Liver (tissue), 9 donors: ENCODE measurements around the gene CD82. TPM values are rescaled to one million over a fixed set of nuclear protein-coding genes. Genes with fewer than 3 reads are reported as not detected.

Source experiments
- DNase-seq: peaks from one replicate; pipeline ENCODE4 v3.0.0-alpha.2; 2017; ENCODE audit warnings: low spot score
- H3K27ac ChIP-seq, 2 donors: one replicate each; pipeline ENCODE4 v1.7.0; 2013; ENCODE audit warnings: inconsistent platforms in 2 of 2, low read length in 2 of 2, control low read depth in 1 of 2, low read depth in 1 of 2, mild to moderate bottlenecking in 1 of 2
- H3K27me3 ChIP-seq, 4 donors: one replicate each; pipeline versions ENCODE4 v1.6.1 to v1.7.0; 2013; ENCODE audit warnings: low read length in 3 of 4, inconsistent platforms in 1 of 4, mild to moderate bottlenecking in 1 of 4, moderate library complexity in 1 of 4; ENCODE audit not compliant: control insufficient read depth in 4 of 4, insufficient read depth in 4 of 4
- H3K36me3 ChIP-seq, 4 donors: one replicate each; pipeline versions ENCODE4 v1.6.1 to v1.7.0; 2013; ENCODE audit warnings: low read length in 3 of 4, mild to moderate bottlenecking in 3 of 4, low read depth in 1 of 4, moderate library complexity in 1 of 4; ENCODE audit not compliant: control insufficient read depth in 4 of 4, insufficient read depth in 3 of 4
- H3K4me1 ChIP-seq, 4 donors: one replicate each; pipeline versions ENCODE4 v1.6.1 to v1.7.0; 2013; ENCODE audit warnings: low read length in 3 of 4, mild to moderate bottlenecking in 3 of 4, moderate library complexity in 1 of 4; ENCODE audit not compliant: control insufficient read depth in 4 of 4, insufficient read depth in 4 of 4
- H3K4me3 ChIP-seq, 3 donors: one replicate each; pipeline versions ENCODE4 v1.6.1 to v1.7.0; 2013; ENCODE audit warnings: low read length in 3 of 3, control low read depth in 1 of 3, low read depth in 1 of 3, mild to moderate bottlenecking in 1 of 3
- H3K9ac ChIP-seq, 2 donors: one replicate each; pipeline ENCODE4 v1.7.0; 2013; ENCODE audit warnings: low read length in 2 of 2, mild to moderate bottlenecking in 2 of 2, moderate library complexity in 2 of 2, control low read depth in 1 of 2, low read depth in 1 of 2
- H3K9me3 ChIP-seq, 4 donors: one replicate each; pipeline versions ENCODE4 v1.6.1 to v1.7.0; 2013; ENCODE audit warnings: low read length in 3 of 4; ENCODE audit not compliant: control insufficient read depth in 4 of 4
- EGR1 ChIP-seq, 2 donors: IDR thresholded peaks; 2 replicates each; pipeline ENCODE4 v1.6.1; 2016 to 2018; ENCODE audit warnings: antibody characterized with exemption in 2 of 2, low read depth in 2 of 2
- FOXA1 ChIP-seq: IDR thresholded peaks from 2 replicates; pipeline ENCODE4 v1.6.1; 2016; ENCODE audit warnings: antibody characterized with exemption
- GABPA ChIP-seq, 2 donors: IDR thresholded peaks in 1 of 2; conservative IDR thresholded peaks in 1 of 2; 2 replicates each; pipeline ENCODE4 v1.6.1; 2016; ENCODE audit warnings: antibody characterized with exemption in 2 of 2, mild to moderate bottlenecking in 1 of 2, moderate library complexity in 1 of 2
- HNF4A ChIP-seq, 2 donors: conservative IDR thresholded peaks; 2 replicates each; pipeline ENCODE4 v1.6.1; 2016; ENCODE audit warnings: antibody characterized with exemption in 2 of 2, mild to moderate bottlenecking in 2 of 2
- JUND ChIP-seq, 2 donors: IDR thresholded peaks; 2 replicates each; pipeline ENCODE4 v1.6.1; 2016; ENCODE audit warnings: antibody characterized with exemption in 2 of 2
- NR2F2 ChIP-seq: IDR thresholded peaks from 2 replicates; pipeline ENCODE4 v1.6.1; 2016; ENCODE audit warnings: antibody characterized with exemption
- RXRA ChIP-seq, 2 donors: IDR thresholded peaks; 2 replicates each; pipeline ENCODE4 v1.6.1; 2017 to 2018; ENCODE audit warnings: antibody characterized with exemption in 2 of 2, mild to moderate bottlenecking in 1 of 2
- SP1 ChIP-seq: IDR thresholded peaks from 2 replicates; pipeline ENCODE4 v1.6.1; 2018; ENCODE audit warnings: antibody characterized with exemption, mild to moderate bottlenecking
- TAF1 ChIP-seq: conservative IDR thresholded peaks from 2 replicates; pipeline ENCODE4 v1.6.1; 2016; ENCODE audit warnings: antibody characterized with exemption, mild to moderate bottlenecking
- WGBS: extraction: QIAGEN DNeasy Blood & Tissue Kit; methylation state at CpG from one replicate; pipeline ENCODE4 v1.1.7; 2013; 5-methylcytosine and 5-hydroxymethylcytosine counted together
- polyA plus RNA-seq, 2 donors: library from polyadenylated mRNA; stranded (reverse) in 1 of 2; unstranded in 1 of 2; fragments of 200-250 nt in 1 of 2; fragments of >200 nt in 1 of 2; fragmentation: Nextera tagmentation in 1 of 2; extraction: Ambion mirVana in 1 of 2; gene quantifications; one replicate each; pipeline versions ENCODE4 v1.2.1 to v1.2.3, GENCODE V29; 2013 to 2015
- total RNA-seq, 2 donors: library from RNA; depleted of rRNA; stranded (reverse); fragments of >200 nt; gene quantifications; one replicate each; pipeline ENCODE4 v1.2.3, GENCODE V29; 2014
- TF ChIP-seq, protein P1 (sequence below): IDR thresholded peaks from 2 replicates; pipeline ENCODE4 v1.6.1; 2016; ENCODE audit warnings: antibody characterized with exemption, mild to moderate bottlenecking
- TF ChIP-seq, protein P2 (sequence below): IDR thresholded peaks from 2 replicates; pipeline ENCODE4 v1.6.1; 2016; ENCODE audit warnings: antibody characterized with exemption
- TF ChIP-seq, protein P3 (sequence below): fragments of 150-350 bp; IDR thresholded peaks from 2 replicates; pipeline ENCODE4 v1.5.1; 2017; ENCODE audit warnings: improper control_type of control experiment, low read depth, low read length; ENCODE audit not compliant: missing input control
- donor health status: healthy.
- donor health status: healthy.
- donor health status: healthy.
- donor health status: healthy.
- donor health status: healthy.

The CD82 gene
- total and polyA plus RNA-seq, 4 donors, result 27.4 to 82.6 (median 47.8) TPM

DNA sequence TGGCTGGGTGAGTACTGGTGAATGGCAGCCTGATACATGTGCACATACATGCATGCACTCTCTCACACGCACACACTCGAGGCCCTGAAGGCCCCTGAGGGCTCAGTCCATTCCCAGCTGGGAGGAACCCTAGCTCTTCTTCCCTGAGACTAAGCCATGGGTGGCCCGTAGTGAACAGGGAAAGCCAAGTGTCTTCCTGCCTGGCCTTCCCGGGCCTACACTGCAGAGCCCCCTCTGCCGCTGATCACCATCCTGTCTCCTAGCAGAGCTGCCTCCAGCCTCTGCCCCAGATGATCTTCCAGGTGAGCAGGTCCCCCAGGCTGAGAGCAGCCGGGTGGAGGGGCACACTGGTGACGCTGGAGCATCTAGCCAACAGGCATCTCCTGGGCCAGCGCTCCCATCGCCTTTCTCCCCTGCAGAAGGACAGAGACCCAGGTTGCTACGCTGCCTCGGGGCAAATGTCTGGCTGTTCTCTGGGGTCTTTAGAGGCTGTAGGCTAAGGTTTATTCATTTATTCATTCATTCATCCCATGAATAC lies 57.3 kb downstream of the CD82 start:
- WGBS, result 88% methylated on average over 11 of the region's 11 CpGs
- no peak overlapping the region for H3K9ac ChIP-seq
- H3K4me3 ChIP-seq, result no peak overlapping the region
- peaks cover 0 to 8% (median 5%) of the 10 kb centered on the region in 4 donors for H3K4me1 ChIP-seq
- no peak for TF ChIP-seq JUND (IDR thresholded peaks at IDR 0.05)
- TF ChIP-seq, protein P1, sequence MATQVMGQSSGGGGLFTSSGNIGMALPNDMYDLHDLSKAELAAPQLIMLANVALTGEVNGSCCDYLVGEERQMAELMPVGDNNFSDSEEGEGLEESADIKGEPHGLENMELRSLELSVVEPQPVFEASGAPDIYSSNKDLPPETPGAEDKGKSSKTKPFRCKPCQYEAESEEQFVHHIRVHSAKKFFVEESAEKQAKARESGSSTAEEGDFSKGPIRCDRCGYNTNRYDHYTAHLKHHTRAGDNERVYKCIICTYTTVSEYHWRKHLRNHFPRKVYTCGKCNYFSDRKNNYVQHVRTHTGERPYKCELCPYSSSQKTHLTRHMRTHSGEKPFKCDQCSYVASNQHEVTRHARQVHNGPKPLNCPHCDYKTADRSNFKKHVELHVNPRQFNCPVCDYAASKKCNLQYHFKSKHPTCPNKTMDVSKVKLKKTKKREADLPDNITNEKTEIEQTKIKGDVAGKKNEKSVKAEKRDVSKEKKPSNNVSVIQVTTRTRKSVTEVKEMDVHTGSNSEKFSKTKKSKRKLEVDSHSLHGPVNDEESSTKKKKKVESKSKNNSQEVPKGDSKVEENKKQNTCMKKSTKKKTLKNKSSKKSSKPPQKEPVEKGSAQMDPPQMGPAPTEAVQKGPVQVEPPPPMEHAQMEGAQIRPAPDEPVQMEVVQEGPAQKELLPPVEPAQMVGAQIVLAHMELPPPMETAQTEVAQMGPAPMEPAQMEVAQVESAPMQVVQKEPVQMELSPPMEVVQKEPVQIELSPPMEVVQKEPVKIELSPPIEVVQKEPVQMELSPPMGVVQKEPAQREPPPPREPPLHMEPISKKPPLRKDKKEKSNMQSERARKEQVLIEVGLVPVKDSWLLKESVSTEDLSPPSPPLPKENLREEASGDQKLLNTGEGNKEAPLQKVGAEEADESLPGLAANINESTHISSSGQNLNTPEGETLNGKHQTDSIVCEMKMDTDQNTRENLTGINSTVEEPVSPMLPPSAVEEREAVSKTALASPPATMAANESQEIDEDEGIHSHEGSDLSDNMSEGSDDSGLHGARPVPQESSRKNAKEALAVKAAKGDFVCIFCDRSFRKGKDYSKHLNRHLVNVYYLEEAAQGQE, result no peak
- TF ChIP-seq, protein P2, sequence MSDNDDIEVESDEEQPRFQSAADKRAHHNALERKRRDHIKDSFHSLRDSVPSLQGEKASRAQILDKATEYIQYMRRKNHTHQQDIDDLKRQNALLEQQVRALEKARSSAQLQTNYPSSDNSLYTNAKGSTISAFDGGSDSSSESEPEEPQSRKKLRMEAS, result no peak
- no peak overlapping the region for H3K27ac ChIP-seq
- peak; percentile 27 for DNase-seq
- H3K27me3 ChIP-seq, result no peaks in the 10 kb centered on the region
- H3K36me3 ChIP-seq, result peaks cover 0 to 3% (median 1%) of the 10 kb centered on the region in 4 donors
- no peaks in the 10 kb centered on the region for H3K9me3 ChIP-seq

DNA sequence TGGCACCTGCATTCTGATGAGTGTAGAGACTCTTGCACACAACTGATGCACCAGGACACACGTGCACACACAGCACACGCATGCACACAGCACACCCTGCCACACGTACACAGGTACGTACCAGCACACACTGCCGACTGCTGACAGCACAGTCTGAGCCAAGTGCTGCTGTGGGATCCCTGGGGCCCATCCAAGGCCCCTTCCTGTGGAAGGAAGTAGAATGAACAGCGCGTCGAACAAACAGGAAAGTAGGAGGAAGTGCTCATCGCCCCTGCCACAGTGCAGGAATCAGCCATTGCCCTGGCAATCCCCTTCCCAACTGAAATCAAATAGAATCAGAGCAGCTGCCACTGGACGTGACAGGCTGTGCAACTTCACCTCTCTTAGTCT lies 57.9 kb downstream of the CD82 start:
- Histone ChIP-seq H3K9ac (no peak overlapping the region), H3K4me1 (peaks cover 4 to 14% (median 11%) of the 10 kb centered on the region in 4 donors), H3K36me3 (peaks cover 0 to 3% (median 1%) of the 10 kb centered on the region in 4 donors), H3K27me3 (no peaks in the 10 kb centered on the region), H3K9me3 (no peaks in the 10 kb centered on the region), H3K4me3 (no peak overlapping the region), H3K27ac (no peak overlapping the region)
- WGBS, result 71% methylated on average over 10 of the region's 10 CpGs
- DNase-seq, result peak; percentile 32
- TF ChIP-seq TAF1 (no peak), JUND (IDR thresholded peaks at IDR 0.05) (no peak), GABPA (IDR thresholded peaks at IDR 0.05 in 1 of 2, conservative IDR thresholded peaks at IDR 0.05 in 1 of 2) (no peak), SP1 (peak; percentile 16), NR2F2 (peak; percentile 43), RXRA (IDR thresholded peaks at IDR 0.05) (no peak), FOXA1 (no peak), HNF4A (conservative IDR thresholded peaks at IDR 0.05) (no peak), EGR1 (IDR thresholded peaks at IDR 0.05; ENCODE audit: low read depth in 2 of 2) (peak; percentile 28 to 45)
- TF ChIP-seq, protein P3, sequence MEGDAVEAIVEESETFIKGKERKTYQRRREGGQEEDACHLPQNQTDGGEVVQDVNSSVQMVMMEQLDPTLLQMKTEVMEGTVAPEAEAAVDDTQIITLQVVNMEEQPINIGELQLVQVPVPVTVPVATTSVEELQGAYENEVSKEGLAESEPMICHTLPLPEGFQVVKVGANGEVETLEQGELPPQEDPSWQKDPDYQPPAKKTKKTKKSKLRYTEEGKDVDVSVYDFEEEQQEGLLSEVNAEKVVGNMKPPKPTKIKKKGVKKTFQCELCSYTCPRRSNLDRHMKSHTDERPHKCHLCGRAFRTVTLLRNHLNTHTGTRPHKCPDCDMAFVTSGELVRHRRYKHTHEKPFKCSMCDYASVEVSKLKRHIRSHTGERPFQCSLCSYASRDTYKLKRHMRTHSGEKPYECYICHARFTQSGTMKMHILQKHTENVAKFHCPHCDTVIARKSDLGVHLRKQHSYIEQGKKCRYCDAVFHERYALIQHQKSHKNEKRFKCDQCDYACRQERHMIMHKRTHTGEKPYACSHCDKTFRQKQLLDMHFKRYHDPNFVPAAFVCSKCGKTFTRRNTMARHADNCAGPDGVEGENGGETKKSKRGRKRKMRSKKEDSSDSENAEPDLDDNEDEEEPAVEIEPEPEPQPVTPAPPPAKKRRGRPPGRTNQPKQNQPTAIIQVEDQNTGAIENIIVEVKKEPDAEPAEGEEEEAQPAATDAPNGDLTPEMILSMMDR, result no peak
- TF ChIP-seq, protein P2, result no peak
